Thyroid gland (tissue), 4 donors: ENCODE measurements around the gene OLIG1. TPM values are rescaled to one million over a fixed set of nuclear protein-coding genes. Genes with fewer than 3 reads are reported as not detected.

Source experiments
- DNase-seq, 2 donors: peaks; one replicate each; pipeline ENCODE4 v3.0.0-alpha.2; 2019
- H3K27ac ChIP-seq, 3 donors: fragments of 200-600 bp; sonication (generic); 1 replicate in 2 of 3; 2 replicates in 1 of 3; pipeline ENCODE4 v1.5.1; 2016 to 2019; ENCODE audit warnings: mild to moderate bottlenecking in 1 of 3, moderate library complexity in 1 of 3
- H3K27me3 ChIP-seq: fragments of 200-600 bp; sonication (generic); one replicate; pipeline ENCODE4 v1.5.1; 2019
- H3K36me3 ChIP-seq, 2 donors: fragments of 200-600 bp; sonication (generic); one replicate each; pipeline ENCODE4 v1.5.1; 2016 to 2019
- H3K4me1 ChIP-seq, 2 donors: fragments of 200-600 bp; sonication (generic); one replicate each; pipeline ENCODE4 v1.5.1; 2017 to 2019
- H3K4me3 ChIP-seq, 3 donors: fragments of 200-600 bp; sonication (generic); replicated peaks in 1 of 3; 1 replicate in 2 of 3; 2 replicates in 1 of 3; pipeline ENCODE4 v1.5.1; 2016; ENCODE audit warnings: mild to moderate bottlenecking in 1 of 3
- H3K9me3 ChIP-seq: fragments of 200-600 bp; sonication (generic); one replicate; pipeline ENCODE4 v1.5.1; 2017
- CTCF ChIP-seq, 6 experiments: fragments of 200-600 bp in 3 of 6; fragments of 450-650 bp in 3 of 6; sonication (generic) in 3 of 6; IDR thresholded peaks; one replicate each; pipeline ENCODE4 v1.5.1; 2016 to 2019; ENCODE audit warnings: antibody characterized with exemption in 6 of 6, mild to moderate bottlenecking in 2 of 6, inconsistent platforms in 1 of 6, moderate library complexity in 1 of 6
- POLR2A ChIP-seq, 2 donors: fragments of 450-650 bp; IDR thresholded peaks; one replicate each; pipeline ENCODE4 v1.6.1; 2017; ENCODE audit warnings: antibody characterized with exemption in 2 of 2, mild to moderate bottlenecking in 2 of 2, moderate library complexity in 1 of 2
- WGBS, 2 donors: methylation state at CpG; one replicate each; pipeline ENCODE4 v1.1.5; 2017; 5-methylcytosine and 5-hydroxymethylcytosine counted together
- intact Hi-C: fragments of 100-400 bp; cut with DNase I; formaldehyde crosslinking; loops from one replicate; pipeline ENCODE4 v1.15.1; 2023
- total RNA-seq, 4 donors: library from RNA; depleted of rRNA; stranded (reverse); fragments of >200 nt; gene quantifications; one replicate each; pipeline ENCODE4 v1.2.3, GENCODE V29; 2016

Gene OLIG1
- total RNA-seq, 4 donors from 2014 or later: not detected

- intact Hi-C loops: no loop called here
Observed at GRCh38 chr21:33053951-33054350, 16.0 kb upstream of the OLIG1 start.

GRCh38 chr21:33055991-33056390 is 13.9 kb upstream of the OLIG1 start:
- H3K9me3 ChIP-seq: no peaks in the 10 kb centered on the region
- H3K4me3 ChIP-seq: no peak overlapping the region
- TF ChIP-seq POLR2A (IDR thresholded peaks at IDR 0.05): no peak
- TF ChIP-seq CTCF (IDR thresholded peaks at IDR 0.05): no peak
- intact Hi-C loops: no loop called here
- no peaks in the 10 kb centered on the region for H3K4me1 ChIP-seq
- DNase-seq: no peak
- no peak overlapping the region for H3K27ac ChIP-seq
- H3K36me3 ChIP-seq: no peaks in the 10 kb centered on the region
- H3K27me3 ChIP-seq: no peaks in the 10 kb centered on the region
- WGBS, 2 donors: 76 to 85% methylated on average over 5 of the region's 5 CpGs

More at GRCh38 chr21:33053951-33054350, 16.0 kb upstream of the OLIG1 start:
- Histone ChIP-seq H3K27me3 (no peaks in the 10 kb centered on the region), H3K36me3 (no peaks in the 10 kb centered on the region), H3K9me3 (no peaks in the 10 kb centered on the region), H3K27ac (no peak overlapping the region), H3K4me3 (no peak overlapping the region), H3K4me1 (no peaks in the 10 kb centered on the region)
- no peak for DNase-seq
- TF ChIP-seq POLR2A (IDR thresholded peaks at IDR 0.05) (no peak), CTCF (IDR thresholded peaks at IDR 0.05) (no peak)

GRCh38 chr21:33057385-33057940 is 12.5 kb upstream of the OLIG1 start:
- Histone ChIP-seq H3K27ac (no peak overlapping the region), H3K4me3 (no peak overlapping the region), H3K9me3 (no peaks in the 10 kb centered on the region), H3K4me1 (no peaks in the 10 kb centered on the region), H3K36me3 (no peaks in the 10 kb centered on the region), H3K27me3 (no peaks in the 10 kb centered on the region)
- intact Hi-C loops: no loop called here
- DNase-seq: no peak
- no peak for TF ChIP-seq POLR2A (IDR thresholded peaks at IDR 0.05)
- TF ChIP-seq CTCF (IDR thresholded peaks at IDR 0.05): no peak
- WGBS, 2 donors: 81 to 88% methylated on average over 10 to 11 of the region's 11 CpGs

- TF ChIP-seq POLR2A (IDR thresholded peaks at IDR 0.05) (no peak), CTCF (IDR thresholded peaks at IDR 0.05) (no peak)
- H3K4me1 ChIP-seq: no peaks in the 10 kb centered on the region
- peaks cover under 1% of the 10 kb centered on the region for H3K27me3 ChIP-seq
- WGBS, 2 donors: 37 to 55% methylated on average over 6 of the region's 6 CpGs
- no peak overlapping the region for H3K27ac ChIP-seq
- no peaks in the 10 kb centered on the region for H3K9me3 ChIP-seq
- peak; percentile 37 to 50 for DNase-seq
- no peak overlapping the region for H3K4me3 ChIP-seq
- no peaks in the 10 kb centered on the region for H3K36me3 ChIP-seq
- intact Hi-C loops: no loop called here
Observed at GRCh38 chr21:33058527-33058926, 11.4 kb upstream of the OLIG1 start.

GRCh38 chr21:33058957-33059356 is 11.0 kb upstream of the OLIG1 start:
- TF ChIP-seq CTCF (IDR thresholded peaks at IDR 0.05) (no peak), POLR2A (IDR thresholded peaks at IDR 0.05) (no peak)
- Histone ChIP-seq H3K9me3 (no peaks in the 10 kb centered on the region), H3K27me3 (peaks cover 4% of the 10 kb centered on the region), H3K36me3 (no peaks in the 10 kb centered on the region), H3K4me3 (no peak overlapping the region), H3K4me1 (no peaks in the 10 kb centered on the region), H3K27ac (no peak overlapping the region)
- intact Hi-C loops: no loop called here
- no peak for DNase-seq
- 75 to 76% methylated on average over 5 to 6 of the region's 6 CpGs for WGBS, 2 donors
